ENCODE results near the gene SCGB1C2. TPM values are rescaled to one million over a fixed set of nuclear protein-coding genes. Genes with fewer than 3 reads are reported as not detected.

SCGB1C2 gene
- total RNA-seq, 1 experiment from 2014 or later: not detected

- H3K4me1 Mint-ChIP-seq (ENCODE audit: low read depth, unreplicated experiment): no peaks in the 10 kb centered on the region
- no TSS peak for BruUV-seq (replicated peaks)
- no peak overlapping the region for H3K27ac Mint-ChIP-seq (ENCODE audit: unreplicated experiment)
- no peak for DNase-seq
- H3K36me3 Mint-ChIP-seq (ENCODE audit: insufficient read depth, unreplicated experiment): no peaks in the 10 kb centered on the region
- CTCF ChIA-PET: interaction anchor here (0.6 to 2.0 kb wide), 2 partner anchors 14 to 135 kb away, joined by 3 to 5 read pairs; no protein-coding TSS in a partner anchor
- no peaks in the 10 kb centered on the region for H3K9me3 Mint-ChIP-seq (ENCODE audit: low read depth, unreplicated experiment)
- no peak overlapping the region for H3K4me3 Mint-ChIP-seq (ENCODE audit: low read depth, unreplicated experiment)
- H3K27me3 Mint-ChIP-seq (ENCODE audit: unreplicated experiment): peaks cover 39% of the 10 kb centered on the region
- intact Hi-C loops (cut with micrococcal nuclease; ENCODE audit: unreplicated experiment): no loop called here
- TF ChIP-seq CTCF (IDR thresholded peaks at IDR 0.05; ENCODE audit: unreplicated experiment): no peak
Measured at GRCh38 chr17:179066-179432, 41.7 kb downstream of the SCGB1C2 start.

DNA sequence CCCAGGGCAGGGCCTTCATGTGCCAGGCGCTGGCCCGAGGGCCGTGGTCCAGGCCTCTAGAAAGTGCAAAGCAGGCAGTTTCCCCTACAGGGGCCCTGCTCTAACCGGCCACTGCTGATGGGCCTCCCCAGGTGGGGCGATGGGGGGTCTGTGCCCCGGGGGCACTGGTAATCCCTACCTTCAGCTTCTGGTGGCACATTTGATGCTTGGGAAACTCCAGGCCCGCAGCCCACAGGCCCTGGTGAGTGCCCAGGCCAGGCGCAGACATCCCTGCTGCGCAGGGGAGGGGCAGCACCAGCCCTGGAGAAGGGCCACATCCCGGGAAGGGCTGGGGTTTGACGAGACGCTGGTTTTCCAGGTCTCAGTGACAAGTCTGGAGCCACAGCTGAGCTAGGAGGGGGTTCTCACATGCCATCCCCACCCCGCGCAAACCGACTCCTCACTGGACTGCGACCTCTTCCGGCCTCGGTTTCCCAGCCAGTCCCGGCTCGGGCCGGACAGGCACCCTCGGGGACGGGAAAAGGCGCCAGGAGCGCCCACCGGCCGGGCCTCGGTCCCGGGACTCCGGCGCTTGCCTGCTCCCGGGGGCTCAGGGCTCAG is 42.5 kb downstream of the SCGB1C2 start:
- Mint-ChIP-seq H3K36me3 (ENCODE audit: insufficient read depth, unreplicated experiment) (no peaks in the 10 kb centered on the region), H3K9me3 (ENCODE audit: low read depth, unreplicated experiment) (no peaks in the 10 kb centered on the region), H3K4me3 (ENCODE audit: low read depth, unreplicated experiment) (no peak overlapping the region), H3K27me3 (ENCODE audit: unreplicated experiment) (peaks cover 48% of the 10 kb centered on the region), H3K4me1 (ENCODE audit: low read depth, unreplicated experiment) (no peaks in the 10 kb centered on the region), H3K27ac (ENCODE audit: unreplicated experiment) (no peak overlapping the region)
- no TSS peak for BruUV-seq (replicated peaks)
- intact Hi-C loops (cut with micrococcal nuclease; ENCODE audit: unreplicated experiment): no loop called here
- no peak for DNase-seq
- no peak for TF ChIP-seq CTCF (IDR thresholded peaks at IDR 0.05; ENCODE audit: unreplicated experiment)
- CTCF ChIA-PET: interaction anchor here (2.0 kb wide), 1 partner anchor 15 kb away, joined by 5 read pairs; no protein-coding TSS in a partner anchor

DNA sequence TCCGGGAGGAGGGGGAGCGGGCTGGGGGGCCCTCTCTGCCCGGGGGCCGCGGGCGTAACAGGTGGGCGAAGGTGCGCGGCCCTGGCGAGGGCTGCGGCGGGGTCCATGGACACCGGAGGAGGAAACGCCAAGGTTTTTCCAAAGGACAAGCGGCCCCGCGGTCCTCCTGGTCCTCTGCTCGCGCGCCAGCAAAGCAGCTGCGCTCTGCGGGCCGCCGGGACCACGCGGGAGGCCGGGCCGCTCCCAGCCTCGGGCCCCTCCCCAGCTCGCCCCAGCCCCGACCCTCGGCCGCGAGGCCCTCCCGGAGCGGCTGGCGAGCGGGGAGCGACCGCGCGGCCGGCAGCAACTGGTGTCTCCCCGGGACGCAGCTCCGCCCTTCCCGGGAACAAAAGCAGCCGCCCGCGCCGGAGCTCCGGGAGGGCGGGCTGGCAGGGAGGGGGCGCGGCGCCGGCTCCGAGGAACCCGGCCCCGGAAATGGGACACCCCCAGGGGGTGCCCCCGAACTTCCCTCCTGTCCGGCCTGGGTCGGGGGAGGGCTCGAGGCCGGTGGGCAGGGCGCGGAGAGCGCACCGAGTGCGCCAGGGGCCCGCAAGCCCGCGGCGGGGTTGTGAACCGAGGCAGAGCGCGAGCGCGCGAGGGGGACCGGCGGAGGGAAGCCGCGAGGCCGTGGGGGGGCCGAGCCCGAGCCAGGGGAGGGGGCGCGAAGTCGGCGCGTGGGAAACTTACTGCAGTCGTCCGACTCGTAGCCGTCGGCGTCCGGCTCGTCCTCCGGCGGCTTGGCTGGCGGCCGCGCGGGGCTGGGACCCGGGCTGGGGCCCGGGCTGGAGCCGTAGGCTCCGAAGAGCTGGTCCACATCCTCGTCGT is 43.2 kb downstream of the SCGB1C2 start:
- no peaks in the 10 kb centered on the region for H3K9me3 Mint-ChIP-seq (ENCODE audit: low read depth, unreplicated experiment)
- H3K27me3 Mint-ChIP-seq (ENCODE audit: unreplicated experiment): peaks cover 55% of the 10 kb centered on the region
- intact Hi-C loops (cut with micrococcal nuclease; ENCODE audit: unreplicated experiment): no loop called here
- CTCF ChIA-PET: no interaction called here
- no peaks in the 10 kb centered on the region for H3K36me3 Mint-ChIP-seq (ENCODE audit: insufficient read depth, unreplicated experiment)
- TF ChIP-seq CTCF (IDR thresholded peaks at IDR 0.05; ENCODE audit: unreplicated experiment): no peak
- no peak overlapping the region for H3K27ac Mint-ChIP-seq (ENCODE audit: unreplicated experiment)
- no TSS peak for BruUV-seq (replicated peaks)
- no peak for DNase-seq
- H3K4me1 Mint-ChIP-seq (ENCODE audit: low read depth, unreplicated experiment): no peaks in the 10 kb centered on the region
- H3K4me3 Mint-ChIP-seq (ENCODE audit: low read depth, unreplicated experiment): no peak overlapping the region

DNA sequence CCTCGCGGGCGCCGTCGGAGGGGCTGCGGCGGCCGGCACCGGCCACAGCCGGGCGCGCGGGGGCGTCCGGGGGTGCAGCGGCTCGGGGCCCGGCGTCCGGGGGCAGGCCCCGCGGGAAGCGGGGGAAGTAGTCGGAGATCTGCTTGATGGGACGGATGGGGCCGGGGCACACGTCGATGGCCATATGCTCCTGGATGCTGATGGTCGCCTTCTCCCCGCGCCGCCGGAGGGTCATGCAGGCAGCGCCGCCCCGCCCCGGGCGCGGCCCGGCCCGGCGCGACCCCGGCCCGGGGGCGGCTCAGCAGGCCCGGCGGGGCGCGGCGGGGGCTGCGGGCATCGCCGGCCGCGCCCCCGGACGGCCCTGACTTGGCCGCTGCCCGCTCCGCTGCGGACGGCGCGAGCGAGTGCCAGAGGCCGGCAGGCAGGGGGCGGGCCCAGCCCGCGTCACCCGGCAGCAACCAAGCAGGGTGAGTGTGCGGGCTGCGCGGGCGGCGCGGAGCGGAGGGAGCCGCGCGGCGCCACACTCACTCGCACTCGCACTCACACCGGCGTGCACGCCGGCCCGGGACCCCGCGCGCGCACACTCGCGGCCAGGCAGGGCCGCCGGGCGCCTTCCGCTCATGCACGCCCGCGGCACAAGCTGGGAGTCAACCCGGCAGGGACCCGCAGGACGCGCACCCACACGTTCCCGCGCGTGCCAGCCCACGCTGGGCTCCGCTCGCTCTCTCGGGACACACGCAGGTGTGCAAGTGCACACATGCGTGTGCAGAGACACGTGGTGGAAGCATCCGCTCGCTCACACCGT is 44.1 kb downstream of the SCGB1C2 start, which contains the start of gene DOC2B:
Gene DOC2B (minus strand): TSS at position 406 of the 805 bp plus-strand sequence. CDS start 171 bp downstream, at position 235.
- H3K27ac Mint-ChIP-seq (ENCODE audit: unreplicated experiment): no peak within 1 kb of the TSS
- no peaks in the 10 kb centered on the region for H3K9me3 Mint-ChIP-seq (ENCODE audit: low read depth, unreplicated experiment)
- CTCF ChIA-PET: no interaction called here
- peak within 1 kb of the TSS; percentile 44 for H3K4me3 Mint-ChIP-seq (ENCODE audit: low read depth, unreplicated experiment)
- peaks cover 62% of the 10 kb centered on the region for H3K27me3 Mint-ChIP-seq (ENCODE audit: unreplicated experiment)
- DNase-seq: peak; percentile 28
- intact Hi-C loops (cut with micrococcal nuclease; ENCODE audit: unreplicated experiment): no loop called here
- no TSS peak for BruUV-seq (replicated peaks)
- no peaks in the 10 kb centered on the region for H3K4me1 Mint-ChIP-seq (ENCODE audit: low read depth, unreplicated experiment)
- no peak for TF ChIP-seq CTCF (IDR thresholded peaks at IDR 0.05; ENCODE audit: unreplicated experiment)
- no peaks in the 10 kb centered on the region for H3K36me3 Mint-ChIP-seq (ENCODE audit: insufficient read depth, unreplicated experiment)

All from Calu3 (cell line).